Adipocyte (in vitro differentiated cells): ENCODE data around the gene BRD3OS.

ENCODE experiments used
- DNase-seq: peaks from one replicate; pipeline ENCODE4 v3.0.0-alpha.2; 2015; ENCODE audit warnings: low read depth
- H3K27me3 ChIP-seq: replicated peaks from 2 replicates; pipeline ENCODE4 v1.7.0; 2013; ENCODE audit warnings: mild to moderate bottlenecking, low read length, moderate library complexity; ENCODE audit not compliant: control insufficient read depth, insufficient read depth
- H3K36me3 ChIP-seq: 2 replicates; pipeline ENCODE4 v1.7.0; 2013; ENCODE audit warnings: low read length, mild to moderate bottlenecking, moderate library complexity; ENCODE audit not compliant: control insufficient read depth, insufficient read depth, severe bottlenecking
- H3K4me1 ChIP-seq: 2 replicates; pipeline ENCODE4 v1.7.0; 2013; ENCODE audit warnings: mild to moderate bottlenecking, low read length, moderate library complexity; ENCODE audit not compliant: control insufficient read depth, insufficient read depth
- H3K4me3 ChIP-seq: 2 replicates; pipeline ENCODE4 v1.7.0; 2013; ENCODE audit warnings: mild to moderate bottlenecking, low read length, moderate library complexity
- H3K9ac ChIP-seq: 2 replicates; pipeline ENCODE4 v1.7.0; 2013; ENCODE audit warnings: mild to moderate bottlenecking, low read length, moderate library complexity
- H3K9me3 ChIP-seq: 2 replicates; pipeline ENCODE4 v1.7.0; 2013; ENCODE audit warnings: mild to moderate bottlenecking, low read length, moderate library complexity; ENCODE audit not compliant: control insufficient read depth

Gene BRD3OS

DNA sequence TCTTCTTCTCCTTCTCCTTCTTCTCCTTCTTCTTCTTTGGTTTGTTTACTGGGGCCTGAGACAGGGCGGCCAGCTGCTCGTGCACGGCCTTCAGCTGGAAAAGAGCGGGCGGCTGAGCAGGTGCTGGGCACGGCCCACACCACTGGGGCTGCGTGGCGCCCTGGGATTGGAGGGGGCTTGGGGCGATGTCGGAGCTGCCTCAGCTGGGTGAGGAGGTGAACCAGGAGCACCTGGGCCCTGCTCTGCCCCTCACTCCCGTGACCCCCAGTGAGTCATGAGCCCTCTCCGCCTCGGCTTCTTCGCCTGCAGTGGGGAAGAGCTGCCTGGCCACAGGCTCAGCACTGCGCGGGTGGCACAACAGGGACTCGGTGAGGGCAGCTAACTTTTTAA lies 14.9 kb downstream of the BRD3OS start:
- H3K4me3 ChIP-seq, result no peak overlapping the region
- no peak overlapping the region for H3K9ac ChIP-seq
- peaks cover 40% of the 10 kb centered on the region for H3K36me3 ChIP-seq
- H3K4me1 ChIP-seq, result peaks cover 20% of the 10 kb centered on the region
- H3K27me3 ChIP-seq, result no peaks in the 10 kb centered on the region
- no peak for DNase-seq
- H3K9me3 ChIP-seq, result no peaks in the 10 kb centered on the region

DNA sequence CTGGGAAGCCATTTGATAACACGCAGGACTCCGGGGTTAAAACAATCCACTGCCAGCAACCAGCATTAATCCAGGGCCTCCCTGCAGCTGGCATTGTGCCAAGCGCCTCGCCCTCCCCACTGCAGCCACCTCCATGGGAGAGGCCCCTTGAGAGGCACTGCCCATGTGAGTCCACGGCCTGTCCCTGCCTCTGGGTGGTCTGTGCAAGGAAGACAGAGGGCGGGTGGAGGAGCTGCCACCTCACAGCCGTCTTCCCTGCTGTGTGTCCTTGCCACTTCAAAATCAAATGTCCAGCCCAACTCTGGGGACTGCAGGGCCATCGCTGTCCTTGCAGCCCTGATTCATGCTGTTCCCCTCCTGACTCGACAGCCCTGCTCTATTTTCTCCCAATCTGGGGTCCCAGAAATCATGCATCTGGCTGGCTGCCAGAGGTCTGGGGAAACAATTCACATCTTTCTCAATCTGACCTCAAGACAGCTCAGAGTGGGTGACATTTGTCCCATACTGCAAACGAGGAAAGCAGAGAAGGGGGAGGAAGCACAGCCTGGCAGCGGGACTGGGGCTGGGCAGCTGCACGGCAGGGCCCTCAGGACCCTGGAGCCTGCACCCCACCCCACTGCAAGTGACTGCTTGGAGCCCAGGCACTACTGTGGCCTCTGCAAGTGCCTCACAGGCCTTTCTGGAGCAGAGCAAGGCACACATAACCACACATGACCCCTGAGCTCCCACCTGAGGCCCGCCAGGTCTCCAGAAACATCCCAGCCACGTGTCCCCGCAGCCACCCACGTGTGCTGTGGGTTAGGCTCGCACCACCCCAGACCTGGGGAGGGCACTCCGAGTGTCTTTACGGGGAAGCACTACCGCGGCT lies 15.7 kb downstream of the BRD3OS start:
- no peak for DNase-seq
- H3K4me3 ChIP-seq, result no peak overlapping the region
- H3K36me3 ChIP-seq, result peaks cover 40% of the 10 kb centered on the region
- H3K9me3 ChIP-seq, result no peaks in the 10 kb centered on the region
- peak overlapping the region; percentile 38 for H3K9ac ChIP-seq
- peaks cover 20% of the 10 kb centered on the region for H3K4me1 ChIP-seq
- no peaks in the 10 kb centered on the region for H3K27me3 ChIP-seq

DNA sequence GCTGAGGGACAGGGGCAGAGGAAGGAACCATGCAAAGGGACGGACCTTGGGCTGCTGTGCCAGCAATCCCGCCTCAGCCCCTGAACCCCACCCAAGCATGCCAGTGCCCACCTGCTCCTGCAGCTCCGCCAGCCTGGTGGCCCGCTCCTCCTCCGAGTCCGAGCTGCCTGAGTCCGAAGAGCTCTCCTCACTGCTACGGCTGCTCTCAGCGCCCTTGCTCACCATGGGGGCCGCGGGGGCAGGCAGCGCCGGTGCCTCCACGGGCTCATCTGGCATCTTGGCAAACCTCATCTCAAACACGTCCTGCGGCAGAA lies 16.3 kb downstream of the BRD3OS start:
- Histone ChIP-seq H3K4me3 (no peak overlapping the region), H3K4me1 (peaks cover 20% of the 10 kb centered on the region), H3K36me3 (peaks cover 37% of the 10 kb centered on the region), H3K27me3 (no peaks in the 10 kb centered on the region), H3K9me3 (no peaks in the 10 kb centered on the region), H3K9ac (no peak overlapping the region)
- no peak for DNase-seq

DNA sequence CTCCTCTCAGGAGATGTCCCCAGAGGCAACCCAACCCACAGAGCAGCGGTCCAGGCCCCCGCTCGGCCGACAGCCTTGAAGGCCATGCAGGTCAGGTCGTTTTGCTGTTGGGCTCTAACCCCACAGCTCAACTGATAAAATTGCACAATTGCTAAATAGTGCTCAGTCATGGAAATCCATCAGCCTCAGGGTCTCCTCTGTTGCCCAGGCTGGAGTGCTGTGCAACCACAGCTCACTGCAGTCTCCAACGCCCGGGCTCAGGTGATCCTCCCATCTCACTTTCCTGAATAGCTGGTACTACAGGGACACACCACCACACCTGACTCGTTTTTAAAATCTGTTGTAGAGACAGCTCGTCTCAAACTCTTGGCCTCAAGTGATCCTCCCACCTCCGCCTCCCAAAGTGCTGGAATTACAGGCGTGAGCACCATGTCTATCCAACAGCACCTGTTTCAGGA lies 18.3 kb downstream of the BRD3OS start:
- peaks cover 54% of the 10 kb centered on the region for H3K36me3 ChIP-seq
- no peaks in the 10 kb centered on the region for H3K9me3 ChIP-seq

DNA sequence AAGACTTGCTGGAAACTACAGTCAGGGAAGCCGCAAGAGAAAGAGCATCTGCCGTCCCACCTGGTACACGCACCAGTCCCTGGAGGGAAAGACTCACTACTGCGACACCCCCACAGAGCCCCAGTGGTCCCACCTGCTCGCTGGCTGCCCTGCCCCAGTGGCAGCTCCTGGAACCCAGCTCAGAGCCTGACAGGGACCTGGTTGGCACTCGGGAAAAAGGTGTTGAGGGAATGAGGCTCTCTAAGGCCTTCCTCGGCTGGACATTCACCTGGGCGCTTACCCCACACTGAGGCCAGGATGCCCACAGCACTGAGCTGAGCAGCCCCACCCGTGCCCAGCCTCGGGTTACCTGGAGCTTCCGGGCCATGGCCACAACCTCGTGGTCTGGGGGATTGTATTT lies 19.7 kb downstream of the BRD3OS start:
- no peak overlapping the region for H3K4me3 ChIP-seq
- H3K27me3 ChIP-seq, result no peaks in the 10 kb centered on the region
- peaks cover 14% of the 10 kb centered on the region for H3K4me1 ChIP-seq
- H3K9ac ChIP-seq, result no peak overlapping the region
- peaks cover 59% of the 10 kb centered on the region for H3K36me3 ChIP-seq
- DNase-seq, result no peak
- H3K9me3 ChIP-seq, result no peaks in the 10 kb centered on the region

More for the DNA sequence above, 18.3 kb downstream of the BRD3OS start:
- Histone ChIP-seq H3K4me1 (peaks cover 20% of the 10 kb centered on the region), H3K4me3 (no peak overlapping the region), H3K27me3 (no peaks in the 10 kb centered on the region), H3K9ac (no peak overlapping the region)
- DNase-seq, result no peak

DNA sequence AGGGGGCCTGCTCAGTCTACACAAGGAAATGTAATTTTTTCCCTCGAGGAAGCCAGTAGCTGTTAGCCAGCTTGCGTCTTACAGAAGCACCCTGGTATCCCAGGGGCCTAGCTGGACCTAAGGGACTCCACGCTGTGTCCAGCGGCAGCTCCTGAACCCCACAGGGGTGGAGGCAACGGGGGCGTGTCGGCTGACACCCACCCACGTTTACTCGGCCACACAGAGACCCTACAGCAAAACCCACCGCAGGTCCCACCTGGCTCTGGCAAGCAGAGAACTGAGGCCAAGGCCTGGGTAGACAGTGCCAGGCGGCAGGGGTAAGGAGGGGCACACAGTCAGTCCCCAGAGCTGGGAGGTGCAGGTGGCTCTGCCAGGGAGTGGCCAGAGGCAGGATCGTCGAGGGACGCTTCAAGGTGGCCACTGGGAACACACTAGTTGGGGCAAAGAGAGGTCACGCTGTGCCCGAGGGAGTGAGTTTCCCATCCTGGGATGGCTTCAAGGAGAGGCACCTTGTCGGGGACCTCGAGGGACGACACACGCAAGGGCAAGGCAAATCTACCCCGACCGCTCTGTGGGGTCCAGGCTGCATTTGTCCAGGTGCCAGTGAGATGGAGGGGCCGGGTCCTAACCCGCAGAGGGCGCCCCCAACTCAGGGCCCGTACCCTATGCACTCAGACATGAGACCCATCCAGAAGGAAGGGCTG lies 20.7 kb downstream of the BRD3OS start:
- peaks cover 8% of the 10 kb centered on the region for H3K4me1 ChIP-seq
- no peak for DNase-seq
- no peak overlapping the region for H3K4me3 ChIP-seq
- peaks cover 68% of the 10 kb centered on the region for H3K36me3 ChIP-seq
- H3K27me3 ChIP-seq, result no peaks in the 10 kb centered on the region
- H3K9me3 ChIP-seq, result no peaks in the 10 kb centered on the region
- H3K9ac ChIP-seq, result no peak overlapping the region

DNA sequence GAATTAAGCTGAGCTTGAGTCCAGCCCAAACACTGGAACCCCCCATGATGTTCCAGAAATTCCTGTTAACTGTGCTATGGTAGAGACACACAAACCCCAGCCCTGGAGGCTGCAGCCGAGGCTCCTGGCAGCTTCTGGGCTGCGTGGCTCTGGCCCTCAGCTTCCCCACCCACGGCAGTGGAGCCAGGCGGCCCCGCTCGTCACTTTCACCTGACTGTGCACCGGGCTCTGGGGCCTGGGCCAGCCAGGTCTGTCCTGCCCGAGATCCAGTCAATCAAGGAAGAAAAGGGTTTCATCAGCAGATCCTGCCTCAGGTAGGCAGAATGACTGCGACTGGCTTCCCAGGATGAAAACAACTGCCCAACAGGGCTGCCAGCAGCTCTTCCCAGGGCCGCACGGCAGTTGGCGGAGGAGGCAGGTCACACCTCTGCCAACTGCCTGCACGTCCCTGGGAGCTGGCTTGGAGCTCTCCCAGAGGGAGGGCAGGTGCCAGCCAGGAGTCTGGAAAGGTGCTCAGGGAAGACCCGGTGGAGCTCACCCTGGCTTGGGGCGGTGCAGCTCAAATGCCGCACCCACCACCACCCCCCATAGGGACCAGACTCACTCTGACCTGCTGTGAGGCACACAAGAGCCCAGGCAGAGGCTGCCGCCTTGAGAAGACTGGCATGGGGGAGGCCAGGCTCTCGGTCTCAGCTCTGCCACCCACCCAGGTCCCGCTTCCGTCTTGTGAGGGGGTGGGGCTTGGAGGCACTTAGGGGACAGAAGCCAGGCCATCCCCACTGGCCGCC lies 21.8 kb downstream of the BRD3OS start:
- Histone ChIP-seq H3K4me3 (no peak overlapping the region), H3K4me1 (no peaks in the 10 kb centered on the region), H3K9me3 (no peaks in the 10 kb centered on the region), H3K27me3 (no peaks in the 10 kb centered on the region), H3K36me3 (peaks cover 75% of the 10 kb centered on the region), H3K9ac (no peak overlapping the region)
- DNase-seq, result no peak

DNA sequence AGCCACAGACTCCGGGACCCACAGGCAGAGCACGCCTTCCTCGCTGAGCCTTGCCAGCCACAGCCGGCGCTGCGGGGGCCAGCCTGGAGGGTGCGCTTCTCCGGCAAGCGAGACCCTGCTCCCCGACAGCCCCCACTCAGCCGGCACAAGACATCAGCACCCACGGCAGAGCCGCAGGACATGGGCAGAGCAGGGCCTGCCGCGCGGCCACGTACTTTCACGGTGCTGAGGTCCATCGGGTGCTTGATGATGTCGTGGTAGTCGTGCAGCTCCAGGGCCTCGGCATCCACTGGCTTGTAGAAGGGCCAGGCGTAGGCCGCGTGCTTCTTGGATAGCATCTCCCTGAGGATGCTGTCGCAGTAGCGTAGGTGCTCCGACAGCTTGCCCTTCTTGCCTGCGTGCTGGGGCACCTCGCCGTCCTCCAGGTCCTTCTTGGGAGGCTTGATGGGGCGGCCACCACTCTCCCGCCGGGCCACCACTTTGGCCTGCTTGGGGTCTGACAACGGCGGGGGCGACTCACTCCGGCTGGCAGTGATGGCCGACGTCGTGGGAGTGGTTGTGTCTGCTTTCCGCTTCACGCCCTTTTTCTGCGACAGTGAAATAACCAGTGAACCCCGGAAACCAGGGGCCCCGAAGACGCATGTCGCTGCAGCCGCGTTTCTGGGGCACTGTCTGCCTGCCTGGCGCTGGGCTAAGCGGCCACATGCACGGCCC lies 22.7 kb downstream of the BRD3OS start:
- DNase-seq, result no peak
- no peaks in the 10 kb centered on the region for H3K4me1 ChIP-seq
- no peak overlapping the region for H3K4me3 ChIP-seq
- no peak overlapping the region for H3K9ac ChIP-seq
- H3K9me3 ChIP-seq, result no peaks in the 10 kb centered on the region
- no peaks in the 10 kb centered on the region for H3K27me3 ChIP-seq
- peaks cover 80% of the 10 kb centered on the region for H3K36me3 ChIP-seq

DNA sequence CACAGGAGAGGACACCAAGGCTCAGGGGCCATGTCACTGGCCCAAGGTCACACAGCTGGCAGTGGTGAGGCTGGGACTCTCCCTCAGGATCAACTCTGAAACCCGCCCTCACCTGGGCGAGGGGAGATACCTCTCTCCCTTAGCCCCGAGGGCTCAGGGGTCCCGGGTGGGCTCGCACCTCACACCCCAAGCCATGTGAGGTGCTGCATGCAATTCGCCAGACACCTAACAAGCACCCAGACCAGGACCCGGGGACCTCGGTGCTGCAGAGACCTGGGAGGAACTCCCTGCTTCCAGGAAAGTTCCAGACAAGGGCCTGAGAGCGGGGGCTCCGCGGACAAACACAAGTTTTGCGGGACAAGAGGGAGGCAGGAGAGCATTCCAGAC lies 23.3 kb downstream of the BRD3OS start:
- DNase-seq, result no peak
- Histone ChIP-seq H3K9me3 (no peaks in the 10 kb centered on the region), H3K9ac (no peak overlapping the region), H3K36me3 (peaks cover 81% of the 10 kb centered on the region), H3K4me3 (no peak overlapping the region), H3K4me1 (no peaks in the 10 kb centered on the region), H3K27me3 (no peaks in the 10 kb centered on the region)

DNA sequence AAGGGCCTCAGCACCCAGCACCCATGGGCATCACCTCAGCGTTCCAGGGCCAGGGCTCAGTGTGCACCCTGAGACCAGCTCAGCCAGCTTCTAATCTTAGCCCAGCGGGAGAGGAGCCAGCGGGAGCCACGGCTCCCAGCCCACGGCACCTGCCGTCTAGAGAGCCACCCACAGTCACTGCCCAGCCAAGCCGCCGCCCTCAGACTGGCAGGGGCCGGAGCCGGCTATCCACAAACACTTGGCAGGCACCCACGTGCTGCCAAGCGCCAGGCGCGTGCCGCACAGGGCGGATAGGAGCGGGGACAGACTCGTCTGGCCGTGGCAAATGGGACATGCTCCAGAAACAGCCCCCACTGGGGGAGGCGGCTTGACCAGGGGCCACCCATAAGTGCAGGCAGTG lies 24.0 kb downstream of the BRD3OS start:
- no peaks in the 10 kb centered on the region for H3K27me3 ChIP-seq
- no peak overlapping the region for H3K4me3 ChIP-seq
- DNase-seq, result no peak
- peaks cover 76% of the 10 kb centered on the region for H3K36me3 ChIP-seq
- no peaks in the 10 kb centered on the region for H3K9me3 ChIP-seq
- H3K4me1 ChIP-seq, result no peaks in the 10 kb centered on the region
- no peak overlapping the region for H3K9ac ChIP-seq
